ENCODE data around the gene GOLGA8S.

- TF ChIP-seq CTCF (conservative IDR thresholded peaks at IDR 0.05), result no peak
- TF ChIP-seq EZH2 (IDR thresholded peaks at IDR 0.05; ENCODE audit: low read depth), result no peak
Measured at GRCh38 chr15:23402544-23402943, 48.0 kb downstream of the GOLGA8S start.

Measured in PC-9 (cell line).